HG03565 (cell line): ENCODE results near the gene LTB4R.

ENCODE experiments used
- ATAC-seq: cut with Tn5 transposase; IDR thresholded peaks from one replicate; pipeline ENCODE4 v1.9.1; 2021; ENCODE audit warnings: mild to moderate bottlenecking, moderate library complexity; ENCODE audit not compliant: unreplicated experiment

LTB4R gene, protein sequence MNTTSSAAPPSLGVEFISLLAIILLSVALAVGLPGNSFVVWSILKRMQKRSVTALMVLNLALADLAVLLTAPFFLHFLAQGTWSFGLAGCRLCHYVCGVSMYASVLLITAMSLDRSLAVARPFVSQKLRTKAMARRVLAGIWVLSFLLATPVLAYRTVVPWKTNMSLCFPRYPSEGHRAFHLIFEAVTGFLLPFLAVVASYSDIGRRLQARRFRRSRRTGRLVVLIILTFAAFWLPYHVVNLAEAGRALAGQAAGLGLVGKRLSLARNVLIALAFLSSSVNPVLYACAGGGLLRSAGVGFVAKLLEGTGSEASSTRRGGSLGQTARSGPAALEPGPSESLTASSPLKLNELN

DNA sequence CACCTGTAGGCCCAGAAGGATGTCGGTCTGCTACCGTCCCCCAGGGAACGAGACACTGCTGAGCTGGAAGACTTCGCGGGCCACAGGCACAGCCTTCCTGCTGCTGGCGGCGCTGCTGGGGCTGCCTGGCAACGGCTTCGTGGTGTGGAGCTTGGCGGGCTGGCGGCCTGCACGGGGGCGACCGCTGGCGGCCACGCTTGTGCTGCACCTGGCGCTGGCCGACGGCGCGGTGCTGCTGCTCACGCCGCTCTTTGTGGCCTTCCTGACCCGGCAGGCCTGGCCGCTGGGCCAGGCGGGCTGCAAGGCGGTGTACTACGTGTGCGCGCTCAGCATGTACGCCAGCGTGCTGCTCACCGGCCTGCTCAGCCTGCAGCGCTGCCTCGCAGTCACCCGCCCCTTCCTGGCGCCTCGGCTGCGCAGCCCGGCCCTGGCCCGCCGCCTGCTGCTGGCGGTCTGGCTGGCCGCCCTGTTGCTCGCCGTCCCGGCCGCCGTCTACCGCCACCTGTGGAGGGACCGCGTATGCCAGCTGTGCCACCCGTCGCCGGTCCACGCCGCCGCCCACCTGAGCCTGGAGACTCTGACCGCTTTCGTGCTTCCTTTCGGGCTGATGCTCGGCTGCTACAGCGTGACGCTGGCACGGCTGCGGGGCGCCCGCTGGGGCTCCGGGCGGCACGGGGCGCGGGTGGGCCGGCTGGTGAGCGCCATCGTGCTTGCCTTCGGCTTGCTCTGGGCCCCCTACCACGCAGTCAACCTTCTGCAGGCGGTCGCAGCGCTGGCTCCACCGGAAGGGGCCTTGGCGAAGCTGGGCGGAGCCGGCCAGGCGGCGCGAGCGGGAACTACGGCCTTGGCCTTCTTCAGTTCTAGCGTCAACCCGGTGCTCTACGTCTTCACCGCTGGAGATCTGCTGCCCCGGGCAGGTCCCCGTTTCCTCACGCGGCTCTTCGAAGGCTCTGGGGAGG is at the start of gene LTB4R:
Gene LTB4R (plus strand): TSS at position 857 of the 959 bp plus-strand sequence. CDS start 4,150 bp downstream, outside the sequence.
- peak; percentile 56 for ATAC-seq

DNA sequence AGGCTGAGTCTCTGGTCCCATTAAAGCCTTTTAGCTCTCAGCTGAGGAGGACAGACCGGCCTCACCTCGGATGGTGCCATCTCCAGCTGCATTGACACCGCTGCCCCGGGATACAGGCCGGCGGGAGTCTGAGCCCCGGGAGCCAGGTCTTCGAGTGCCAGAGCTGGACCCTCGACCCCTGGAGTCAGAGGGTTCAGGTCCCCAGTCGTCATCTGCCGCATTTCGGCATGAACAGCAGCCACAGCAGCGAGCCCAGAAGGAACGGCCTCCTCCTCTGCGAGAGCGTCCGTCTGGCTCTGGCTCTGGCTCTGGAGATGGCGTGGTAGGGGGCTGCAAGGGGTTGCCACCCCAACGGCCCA is 49.4 kb upstream of the LTB4R start:
- no peak for ATAC-seq

DNA sequence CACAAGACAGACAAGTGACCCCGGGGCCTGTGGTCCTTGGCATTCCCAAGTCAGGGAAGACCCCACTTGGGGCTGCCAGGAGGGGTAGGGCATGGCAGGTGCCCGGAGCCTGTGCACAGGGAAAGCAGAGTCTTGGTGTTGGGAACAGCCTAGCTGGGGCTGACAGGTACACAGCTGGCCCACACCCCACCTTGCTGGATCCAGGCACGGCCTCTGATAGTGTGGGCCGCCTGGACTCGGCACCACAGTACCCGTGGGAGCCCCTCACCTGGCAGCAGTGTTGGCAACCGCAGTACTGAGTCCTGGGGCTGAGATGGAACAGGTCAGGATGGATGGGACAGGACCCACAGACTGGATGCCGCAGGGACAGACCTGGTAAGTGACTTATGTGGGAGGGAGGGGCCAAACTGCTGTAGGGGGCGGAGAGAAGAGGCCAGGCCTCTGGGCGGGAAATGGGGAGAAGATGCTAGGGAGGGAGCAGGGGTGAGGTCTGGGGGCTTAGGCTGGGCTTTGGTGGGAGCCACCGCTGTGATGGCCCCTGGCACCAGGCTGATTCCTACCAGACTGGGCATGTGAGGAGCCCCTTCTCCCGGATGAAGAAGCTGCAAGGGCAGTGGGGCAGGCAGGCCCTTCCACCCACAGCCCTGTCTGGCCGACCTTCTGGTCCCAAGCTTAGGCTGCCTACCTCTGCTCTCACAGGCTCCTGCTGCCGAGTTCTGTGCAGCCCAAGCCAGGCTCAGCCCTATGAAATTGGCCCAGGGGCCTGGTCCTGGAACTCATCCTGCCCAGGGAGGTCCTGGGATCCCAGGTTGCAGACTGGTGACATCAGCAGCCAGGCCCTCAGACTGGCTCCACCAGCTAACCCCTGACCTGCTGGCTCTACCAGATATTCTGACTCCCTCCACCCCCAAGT is 48.2 kb upstream of the LTB4R start, which contains the start of gene TGM1:
Gene TGM1 (minus strand): TSS at position 357 of the 913 bp plus-strand sequence. CDS start 825 bp downstream, outside the sequence.
- ATAC-seq: no peak

DNA sequence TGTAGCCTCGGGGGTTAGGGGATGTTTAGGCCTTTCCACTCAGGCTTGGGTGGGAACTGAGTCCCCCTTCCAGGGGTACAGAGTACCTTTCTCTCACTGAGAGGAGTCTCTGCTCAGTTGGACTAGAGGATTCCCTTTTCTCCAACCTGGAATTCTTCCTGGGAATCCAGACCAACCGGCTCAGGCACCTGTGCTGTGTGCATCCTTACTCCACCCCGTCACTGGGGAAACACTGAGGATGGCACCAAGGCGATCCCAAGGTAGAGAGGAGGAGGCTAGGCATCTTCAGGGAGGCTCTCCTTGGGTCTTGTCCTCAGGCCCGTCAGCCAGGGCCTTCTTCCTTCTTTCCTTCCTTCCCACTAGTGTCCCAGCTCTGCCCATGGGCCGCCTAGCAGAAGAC is 47.5 kb upstream of the LTB4R start:
- no peak for ATAC-seq

DNA sequence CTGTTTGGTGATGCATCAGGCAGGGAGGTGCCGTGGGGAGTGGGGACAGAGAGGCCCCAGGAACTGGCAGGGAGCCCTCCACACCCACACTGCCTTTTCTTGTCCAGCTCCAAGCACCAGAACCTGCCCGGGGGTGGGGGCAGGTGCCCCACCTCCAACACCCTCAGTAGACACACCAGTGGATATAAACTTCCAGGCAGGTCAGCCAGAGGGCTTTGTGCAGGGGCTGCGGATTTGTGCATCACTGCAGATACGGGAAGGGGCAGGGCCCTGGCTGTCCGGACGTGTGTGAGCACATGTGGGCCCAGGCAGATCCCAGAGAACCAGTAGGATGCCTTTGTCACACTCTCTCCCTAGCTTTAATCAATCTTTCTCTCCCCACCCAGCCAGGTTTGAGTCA is 47.0 kb upstream of the LTB4R start:
- no peak for ATAC-seq

DNA sequence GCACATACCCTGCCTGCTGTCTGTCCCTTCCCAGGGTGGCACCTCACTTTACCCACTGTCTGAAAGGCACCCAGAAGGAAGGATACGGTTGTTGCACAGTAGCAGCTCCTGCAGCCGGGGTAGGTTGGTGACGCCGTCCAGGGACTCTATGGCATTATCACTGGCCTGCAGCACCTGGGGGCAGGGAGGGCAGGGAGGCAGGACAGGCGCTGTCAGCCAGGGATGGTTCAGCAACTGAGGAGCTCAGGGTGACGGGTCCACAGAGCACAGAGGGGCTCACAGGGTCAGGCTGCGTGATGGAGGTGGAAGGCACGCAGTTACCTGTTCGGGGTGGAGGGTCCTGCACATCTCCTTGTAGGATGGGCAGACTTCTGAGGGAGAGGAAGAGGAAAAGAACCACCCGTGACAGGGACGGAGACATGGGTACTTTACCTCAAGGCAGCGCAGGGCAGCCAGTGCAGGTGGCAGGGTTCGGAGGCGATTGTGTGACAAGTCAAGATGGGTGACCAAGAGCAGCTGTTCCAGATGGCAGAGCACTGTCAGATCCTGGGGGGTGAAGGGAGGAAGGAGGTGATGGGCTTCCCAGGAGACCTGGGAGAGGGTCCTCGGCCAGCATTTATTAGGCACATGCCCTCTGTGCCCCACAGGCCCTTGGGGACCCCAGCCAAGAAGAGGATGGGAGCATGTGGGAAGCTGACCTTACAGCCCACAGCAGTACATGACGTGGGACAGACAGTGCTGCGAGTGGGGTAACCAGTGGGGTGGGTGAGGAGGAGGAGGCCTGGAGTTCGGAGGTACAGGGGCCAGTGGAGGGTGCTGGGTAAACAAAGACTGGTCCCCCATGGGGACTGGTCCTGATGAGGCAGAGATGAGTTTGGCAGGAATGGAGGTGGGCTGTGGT is 44.7 kb upstream of the LTB4R start:
- ATAC-seq: no peak

DNA sequence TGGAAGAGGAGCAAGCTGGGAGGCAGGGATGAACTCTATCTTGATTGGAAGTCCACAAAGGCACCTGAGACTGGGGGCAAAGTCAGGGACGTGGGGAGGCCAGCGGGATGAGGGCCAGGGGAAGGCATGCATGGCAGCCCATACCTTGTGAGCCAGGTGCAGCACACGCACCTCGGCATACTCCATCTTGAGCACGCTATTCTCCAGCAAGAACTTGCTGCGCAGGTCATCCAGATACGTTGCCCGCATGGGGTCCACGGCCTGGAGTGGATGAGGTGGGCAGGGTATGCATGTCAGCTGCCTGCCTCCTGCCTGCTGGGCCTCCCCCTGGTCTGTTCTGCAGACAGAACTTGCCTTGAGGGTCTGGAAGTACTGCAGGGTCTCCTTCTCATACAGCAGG is 43.8 kb upstream of the LTB4R start:
- ATAC-seq: no peak

DNA sequence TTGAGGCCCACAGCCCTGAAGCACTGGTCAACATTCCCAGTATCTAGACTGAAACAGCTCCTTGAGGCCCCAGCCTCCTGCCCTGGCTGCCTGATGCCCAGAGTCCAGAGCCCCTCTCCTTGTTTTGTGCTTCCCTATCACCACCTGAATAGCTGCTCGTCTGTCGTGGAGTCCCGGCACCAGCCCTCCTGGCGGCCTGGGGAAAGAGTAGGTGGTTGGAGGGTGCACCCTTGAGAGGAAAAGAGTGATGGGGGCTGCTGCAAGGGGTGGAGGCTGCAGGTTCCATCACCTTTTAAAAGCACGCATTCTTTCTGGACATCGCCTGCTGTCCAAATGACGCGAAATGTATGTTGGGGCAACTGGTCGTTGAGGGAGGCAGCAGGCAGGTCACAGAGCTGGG is 43.1 kb upstream of the LTB4R start:
- no peak for ATAC-seq

DNA sequence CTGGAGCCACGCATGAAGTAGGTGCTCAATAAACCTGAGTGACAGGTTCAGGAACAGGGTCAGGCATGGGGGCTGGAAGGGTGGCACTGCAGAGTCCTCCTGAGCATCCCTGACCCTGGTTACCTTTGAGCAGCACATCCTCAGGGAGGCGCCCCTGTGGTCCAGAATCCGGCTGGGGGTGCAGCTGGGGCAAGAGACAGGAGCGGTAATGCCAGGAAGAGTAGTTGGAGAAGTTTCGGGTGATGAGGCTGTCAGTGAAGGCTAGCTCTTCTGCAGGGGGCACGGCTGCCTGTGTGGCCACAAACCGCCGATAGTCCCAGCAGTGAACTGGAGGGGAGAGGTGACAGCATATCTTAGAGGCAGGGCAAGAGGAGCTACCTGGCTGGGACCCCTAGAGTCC is 41.9 kb upstream of the LTB4R start:
- ATAC-seq: no peak

DNA sequence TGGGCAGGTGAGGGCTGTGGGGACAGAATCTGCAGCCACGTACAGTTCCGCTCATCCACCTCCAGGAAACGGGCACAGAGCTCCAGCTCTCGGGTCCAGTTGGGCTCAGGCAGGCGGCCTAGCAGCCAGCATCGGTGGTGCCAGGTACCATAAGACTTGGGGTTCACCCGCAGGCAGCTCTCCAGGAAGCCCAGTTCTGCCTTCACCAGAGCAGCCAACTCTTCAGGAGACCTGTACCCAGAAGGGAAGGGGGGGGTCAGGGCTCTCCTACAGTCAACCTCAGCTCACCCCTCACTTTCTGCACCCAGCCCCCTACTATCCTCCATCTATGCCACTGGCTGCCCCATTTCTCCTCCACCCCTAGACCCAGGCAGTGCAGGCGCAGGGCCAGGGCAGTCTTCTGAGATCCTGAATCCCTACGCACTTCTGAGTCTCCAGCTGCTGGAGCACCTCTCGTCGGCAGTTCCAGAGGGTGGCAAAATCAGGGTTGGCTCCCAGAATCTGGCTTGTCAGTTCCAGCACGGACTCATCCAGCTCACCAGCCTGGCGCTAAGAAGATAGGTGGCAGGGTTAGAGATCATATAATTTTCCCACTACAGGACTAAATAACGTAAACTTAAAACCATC is 41.3 kb upstream of the LTB4R start:
- no peak for ATAC-seq

DNA sequence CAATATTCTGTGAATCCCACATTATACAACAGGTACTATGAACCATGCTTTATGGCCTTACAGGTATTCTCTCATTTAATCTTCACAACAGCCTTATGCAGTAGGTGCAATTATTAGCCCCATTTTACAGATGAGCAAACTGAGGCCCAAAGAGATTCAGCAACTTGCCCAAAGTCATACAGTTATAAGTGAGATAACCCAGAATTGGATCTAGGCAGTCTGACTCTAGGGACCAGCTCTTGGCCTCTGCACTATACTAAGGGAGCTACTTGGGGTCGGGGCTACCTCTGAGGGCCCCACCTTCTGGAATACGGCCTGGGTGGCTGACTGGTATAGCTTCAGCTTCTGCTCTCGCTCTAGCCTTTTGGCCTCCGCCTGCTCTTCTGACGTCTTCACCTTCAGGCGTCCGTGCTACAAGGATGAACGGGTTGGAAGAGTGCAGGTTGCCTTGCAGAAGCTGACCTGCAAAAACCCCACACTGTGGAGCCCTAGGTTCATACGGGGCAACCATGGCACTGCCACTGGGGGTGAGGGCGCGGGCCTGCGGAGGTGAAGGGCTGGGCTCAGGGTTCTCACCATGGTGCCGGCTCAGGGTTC is 40.7 kb upstream of the LTB4R start:
- ATAC-seq: no peak

DNA sequence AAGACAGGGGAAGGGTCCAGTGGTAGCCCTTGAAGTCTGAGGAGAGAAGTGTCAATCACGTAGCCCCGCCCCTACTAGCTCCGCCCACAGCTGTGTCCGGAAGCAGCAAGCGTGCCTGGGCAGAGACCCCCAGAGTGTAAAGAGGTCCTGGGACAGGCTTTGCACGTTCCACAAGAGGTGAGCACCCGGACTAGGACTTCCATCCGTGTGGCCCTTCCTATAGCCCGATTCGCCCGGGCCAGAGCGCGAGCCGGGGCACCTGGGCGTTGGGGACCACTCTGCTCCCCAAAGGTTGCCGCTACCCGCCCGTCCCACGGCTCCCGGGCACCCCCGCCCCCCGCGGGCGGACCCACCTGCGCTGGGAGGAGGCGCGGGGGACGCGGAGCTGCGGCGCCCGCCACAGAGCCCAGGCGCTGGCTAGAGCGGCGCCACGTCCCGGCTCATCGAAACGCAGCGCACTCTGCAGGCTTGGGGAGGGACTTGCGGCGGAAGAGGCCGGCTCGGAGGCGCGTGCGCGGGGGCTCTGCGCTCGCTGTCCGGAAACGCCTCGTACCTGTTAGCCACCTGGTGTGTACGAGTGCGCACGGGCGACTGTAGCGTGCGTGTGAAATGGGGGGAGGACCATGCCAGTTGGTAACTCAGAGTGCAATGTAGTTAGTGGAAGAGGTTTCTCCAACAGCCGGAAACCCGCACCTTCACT is 40.0 kb upstream of the LTB4R start, which contains the start of gene RABGGTA:
Gene RABGGTA (minus strand): TSS at position 464 of the 700 bp plus-strand sequence. CDS start 482 bp downstream, outside the sequence.
- ATAC-seq: peak; percentile 85

DNA sequence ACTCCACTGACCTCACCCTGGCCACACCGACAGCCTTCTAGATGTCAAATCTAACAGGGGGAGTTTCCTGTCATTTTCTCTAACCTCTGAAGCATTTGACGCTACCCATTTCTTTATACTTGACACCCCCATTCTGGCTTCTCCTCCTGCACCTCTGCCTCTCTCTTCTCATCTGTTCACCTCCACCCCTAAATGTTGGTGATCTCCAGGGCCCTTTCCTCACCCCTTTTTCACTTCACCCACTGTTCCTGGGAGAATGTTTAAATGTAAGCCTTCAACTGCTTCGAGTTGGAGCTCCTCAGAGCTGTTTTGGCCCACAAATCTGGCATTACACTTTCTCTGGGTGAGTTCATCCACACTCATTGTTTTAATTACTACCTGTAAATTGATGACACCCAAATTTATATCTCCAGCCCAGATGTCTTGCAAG is 39.5 kb upstream of the LTB4R start:
- ATAC-seq: no peak

DNA sequence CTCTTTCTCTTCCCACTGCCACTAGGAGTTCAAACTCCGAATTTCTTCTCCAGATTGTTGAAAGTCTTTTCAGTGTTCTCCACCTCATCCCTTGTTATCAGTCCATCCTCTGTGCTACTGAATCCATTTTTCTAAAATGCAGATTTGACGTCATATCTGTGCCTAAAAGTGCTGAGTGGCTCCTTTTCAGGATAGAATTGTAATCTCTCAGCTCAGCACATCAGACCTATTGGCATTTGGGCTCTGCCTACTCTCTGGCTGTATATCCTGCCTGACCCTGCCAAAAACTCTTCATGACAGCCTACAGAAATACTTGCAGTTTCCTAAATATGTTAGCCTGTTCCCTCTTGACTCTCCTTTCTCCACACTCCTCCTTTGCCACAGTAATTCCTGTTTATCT is 38.8 kb upstream of the LTB4R start:
- ATAC-seq: no peak

DNA sequence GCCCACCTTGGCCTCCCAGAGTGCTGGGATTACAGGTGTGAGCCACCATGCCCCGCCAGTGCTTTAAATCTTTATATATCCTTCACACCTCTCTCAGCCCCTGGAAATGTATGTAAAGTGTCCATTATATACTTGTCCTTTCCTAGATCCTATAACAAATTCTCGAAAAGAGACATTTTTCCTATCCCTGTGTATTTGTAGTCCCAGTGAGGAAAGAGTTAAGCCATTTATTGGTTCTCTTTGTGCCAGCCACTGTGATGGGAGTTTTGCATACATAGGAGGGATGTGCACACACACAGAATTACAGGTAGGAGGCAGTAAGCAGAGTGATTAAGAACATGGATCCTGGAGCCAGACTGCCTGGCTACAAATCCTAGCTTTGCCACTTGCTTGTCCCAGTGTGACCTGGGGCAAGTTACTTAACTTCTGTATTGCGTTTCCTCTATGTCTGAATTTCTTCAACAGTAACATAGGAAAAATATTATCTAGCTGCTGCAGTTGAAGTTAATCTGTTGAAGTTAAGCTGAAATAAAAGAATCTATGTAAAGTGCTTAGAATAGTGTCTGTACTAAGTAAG is 37.8 kb upstream of the LTB4R start:
- ATAC-seq: no peak

DNA sequence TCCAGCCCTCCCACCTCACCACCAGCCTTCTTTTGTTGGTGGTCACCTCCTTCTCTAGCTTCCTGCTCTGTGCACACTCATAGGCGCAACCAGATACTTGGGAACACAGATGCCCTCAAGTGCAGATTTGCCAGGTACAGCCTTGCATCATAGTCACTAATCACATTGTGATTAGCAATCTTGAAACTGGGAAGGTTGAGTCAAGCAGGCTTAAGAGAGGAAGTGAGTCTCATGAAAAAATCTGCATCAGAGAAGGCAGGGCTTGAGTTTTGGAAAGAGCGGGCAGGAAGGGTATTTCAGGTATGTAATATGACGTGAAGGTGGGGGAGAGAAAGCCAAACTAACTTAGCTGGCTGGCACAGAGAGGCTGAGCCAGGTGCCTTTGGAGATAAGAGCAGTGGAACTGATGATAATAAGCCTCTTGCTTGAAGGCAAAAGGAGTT is 37.2 kb upstream of the LTB4R start:
- ATAC-seq: peak; percentile 44

DNA sequence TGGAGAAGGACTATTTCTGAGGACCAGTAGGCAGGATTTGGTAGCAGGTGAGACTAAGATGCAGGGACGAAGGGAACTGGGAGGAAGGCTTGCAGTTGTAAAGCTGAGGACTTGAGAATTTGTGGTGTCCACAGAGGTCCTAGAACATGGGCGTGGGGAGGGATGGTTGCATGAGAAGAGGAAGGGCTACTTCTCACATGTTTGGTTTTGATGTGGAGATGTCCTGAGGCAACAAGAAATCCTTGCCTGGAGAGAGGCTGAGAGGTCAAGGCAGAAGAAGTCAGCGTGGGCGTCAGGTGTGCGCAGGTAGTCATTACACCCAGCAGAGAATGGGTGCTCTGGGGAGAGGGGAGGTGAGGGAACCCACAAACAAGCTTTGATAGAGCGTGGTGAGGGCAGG is 34.2 kb upstream of the LTB4R start:
- ATAC-seq: no peak
